LNCaP clone FGC (cell line): ENCODE data around the gene MMEL1.
"Not testable (repeated sequence)": the region's sequence is repeated elsewhere in the genome, so short reads cannot be mapped to it uniquely, and the experiment has no call there.

Experiments
- DNase-seq: peaks from one replicate; pipeline ENCODE4 v3.0.0-alpha.2; 2011; ENCODE audit warnings: low read depth
- H3K4me3 ChIP-seq: 2 replicates; pipeline ENCODE4 v1.5.1; 2011; ENCODE audit warnings: mild to moderate bottlenecking, low read depth, low read length, control low read depth
- CTCF ChIP-seq: IDR thresholded peaks from 2 replicates; pipeline ENCODE4 v1.5.1; 2012; ENCODE audit warnings: mild to moderate bottlenecking; ENCODE audit not compliant: control insufficient read depth, insufficient read depth; ENCODE audit errors: extremely low read depth

The MMEL1 gene

GRCh38 chr1:2628191-2628932, 4.5 kb downstream of the MMEL1 start:
- no peak overlapping the region for H3K4me3 ChIP-seq
- no peak for TF ChIP-seq CTCF
- no peak for DNase-seq

GRCh38 chr1:2627746-2628145, 5.1 kb downstream of the MMEL1 start:
- no peak for DNase-seq
- no peak for TF ChIP-seq CTCF
- no peak overlapping the region for H3K4me3 ChIP-seq

- H3K4me3 ChIP-seq, DNase-seq: not testable (repeated sequence)
Measured at GRCh38 chr1:2625748-2626147, 7.1 kb downstream of the MMEL1 start.

GRCh38 chr1:2625311-2625710, 7.5 kb downstream of the MMEL1 start:
- no peak overlapping the region for H3K4me3 ChIP-seq
- no peak for DNase-seq
- TF ChIP-seq CTCF, result no peak

- no peak for TF ChIP-seq CTCF
- no peak for DNase-seq
- no peak overlapping the region for H3K4me3 ChIP-seq
Measured at GRCh38 chr1:2624735-2625300, 8.0 kb downstream of the MMEL1 start.

GRCh38 chr1:2623571-2624337, 9.1 kb downstream of the MMEL1 start:
- no peak for TF ChIP-seq CTCF
- DNase-seq, result no peak
- no peak overlapping the region for H3K4me3 ChIP-seq

- no peak for DNase-seq
- H3K4me3 ChIP-seq, result no peak overlapping the region
- TF ChIP-seq CTCF, result no peak
Measured at GRCh38 chr1:2617971-2618470, 14.8 kb downstream of the MMEL1 start.
